Endothelial cell (in vitro differentiated cells): ENCODE data around the gene DNAI1. TPM values are rescaled to one million over a fixed set of nuclear protein-coding genes. Genes with fewer than 3 reads are reported as not detected.

ENCODE experiments used
- DNase-seq: peaks from one replicate; pipeline ENCODE4 v3.0.0; 2021; ENCODE audit warnings: low spot score
- H3K27ac Mint-ChIP-seq: one replicate; pipeline ENCODE4 v1.8.0; 2021; ENCODE audit warnings: mixed read lengths, inconsistent platforms; ENCODE audit not compliant: unreplicated experiment
- H3K27me3 Mint-ChIP-seq: one replicate; pipeline ENCODE4 v1.8.0; 2021; ENCODE audit warnings: mild to moderate bottlenecking, moderate library complexity, mixed read lengths, inconsistent platforms; ENCODE audit not compliant: unreplicated experiment
- H3K36me3 Mint-ChIP-seq: one replicate; pipeline ENCODE4 v1.8.0; 2021; ENCODE audit warnings: mild to moderate bottlenecking, low read depth, mixed read lengths, inconsistent platforms; ENCODE audit not compliant: unreplicated experiment
- H3K4me1 Mint-ChIP-seq: one replicate; pipeline ENCODE4 v1.8.0; 2021; ENCODE audit warnings: mild to moderate bottlenecking, mixed read lengths, inconsistent platforms; ENCODE audit not compliant: unreplicated experiment
- H3K4me3 Mint-ChIP-seq: one replicate; pipeline ENCODE4 v1.8.0; 2021; ENCODE audit warnings: mild to moderate bottlenecking, mixed read lengths, inconsistent platforms; ENCODE audit not compliant: unreplicated experiment
- H3K9me3 Mint-ChIP-seq: one replicate; pipeline ENCODE4 v1.8.0; 2021; ENCODE audit warnings: mixed read lengths, inconsistent platforms; ENCODE audit not compliant: unreplicated experiment
- total RNA-seq: library from RNA; stranded (reverse); fragmentation: NEBNext Ultra II Directional; extraction: Animal tissue kit (Norgen Biotek cat#: 25700); gene quantifications from one replicate; pipeline ENCODE4 v1.2.1, GENCODE V29; 2021; ENCODE audit not compliant: unreplicated experiment
- TF ChIP-seq, protein P1 (sequence below): fragments of 200-600 bp; sonication (generic); IDR thresholded peaks from one replicate; pipeline ENCODE4 v1.5.0; 2021; ENCODE audit warnings: antibody characterized with exemption; ENCODE audit not compliant: unreplicated experiment

The DNAI1 gene
- total RNA-seq, 1 donor from 2014 or later, result 0.74 TPM

DNA sequence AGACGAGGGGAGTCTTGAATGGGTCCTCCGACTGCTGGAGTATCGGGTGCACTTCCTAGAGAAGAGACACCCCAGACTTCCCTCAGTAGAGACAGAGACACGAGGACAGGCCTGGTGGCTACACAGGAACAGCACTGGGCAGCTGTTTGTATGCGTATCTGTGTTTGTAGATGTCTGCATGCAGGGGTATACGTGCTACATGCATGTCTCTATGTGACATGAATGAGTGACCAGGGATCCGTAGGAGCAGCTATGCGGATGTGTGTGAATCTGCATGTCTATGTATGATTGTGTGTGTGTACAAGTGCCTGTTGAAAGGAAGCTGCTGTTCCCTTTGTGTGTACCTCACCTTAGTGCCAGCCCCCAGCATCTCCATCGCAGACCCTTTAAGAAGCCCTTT, 99.8 kb downstream of the DNAI1 start:
- Mint-ChIP-seq H3K4me3 (no peak overlapping the region), H3K27ac (no peak overlapping the region), H3K9me3 (no peaks in the 10 kb centered on the region), H3K27me3 (peaks cover 15% of the 10 kb centered on the region), H3K4me1 (peaks cover 22% of the 10 kb centered on the region), H3K36me3 (no peaks in the 10 kb centered on the region)
- TF ChIP-seq, protein P1, sequence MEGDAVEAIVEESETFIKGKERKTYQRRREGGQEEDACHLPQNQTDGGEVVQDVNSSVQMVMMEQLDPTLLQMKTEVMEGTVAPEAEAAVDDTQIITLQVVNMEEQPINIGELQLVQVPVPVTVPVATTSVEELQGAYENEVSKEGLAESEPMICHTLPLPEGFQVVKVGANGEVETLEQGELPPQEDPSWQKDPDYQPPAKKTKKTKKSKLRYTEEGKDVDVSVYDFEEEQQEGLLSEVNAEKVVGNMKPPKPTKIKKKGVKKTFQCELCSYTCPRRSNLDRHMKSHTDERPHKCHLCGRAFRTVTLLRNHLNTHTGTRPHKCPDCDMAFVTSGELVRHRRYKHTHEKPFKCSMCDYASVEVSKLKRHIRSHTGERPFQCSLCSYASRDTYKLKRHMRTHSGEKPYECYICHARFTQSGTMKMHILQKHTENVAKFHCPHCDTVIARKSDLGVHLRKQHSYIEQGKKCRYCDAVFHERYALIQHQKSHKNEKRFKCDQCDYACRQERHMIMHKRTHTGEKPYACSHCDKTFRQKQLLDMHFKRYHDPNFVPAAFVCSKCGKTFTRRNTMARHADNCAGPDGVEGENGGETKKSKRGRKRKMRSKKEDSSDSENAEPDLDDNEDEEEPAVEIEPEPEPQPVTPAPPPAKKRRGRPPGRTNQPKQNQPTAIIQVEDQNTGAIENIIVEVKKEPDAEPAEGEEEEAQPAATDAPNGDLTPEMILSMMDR, result no peak
- no peak for DNase-seq

DNA sequence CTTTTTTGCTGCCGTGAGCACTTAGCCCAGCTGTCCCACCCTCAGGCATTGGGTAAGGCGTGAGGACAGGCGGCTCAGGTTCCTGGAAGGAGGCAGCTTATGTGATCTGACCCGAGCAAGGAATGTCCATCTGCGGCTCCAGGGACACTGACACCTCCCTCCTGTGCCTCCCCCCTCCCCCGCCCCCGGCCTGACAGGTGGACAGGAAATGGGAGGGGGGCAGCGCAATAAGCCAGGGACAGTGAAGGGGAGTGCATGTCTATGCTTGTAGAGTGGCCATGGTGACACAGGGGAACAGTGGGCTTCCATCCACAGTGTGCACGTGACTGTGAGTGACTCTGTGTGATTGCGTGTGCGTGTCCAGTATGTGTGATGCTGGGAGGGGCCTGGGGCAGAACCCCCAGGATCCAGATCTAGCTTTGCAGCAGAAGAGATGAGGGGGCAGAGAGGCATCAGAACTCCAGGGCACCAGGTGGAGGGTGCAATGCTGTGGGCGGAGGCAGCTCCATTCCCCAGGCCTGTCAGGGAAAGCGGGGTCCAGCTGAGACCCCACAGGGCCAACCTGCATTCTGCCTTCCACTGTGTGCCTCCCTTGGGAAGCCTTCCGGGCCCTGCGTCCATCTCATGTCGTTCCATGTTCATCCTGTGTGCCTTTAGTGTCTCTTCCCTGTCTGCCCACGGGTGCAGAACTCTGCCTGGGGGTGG, 100.5 kb downstream of the DNAI1 start:
- no peaks in the 10 kb centered on the region for H3K36me3 Mint-ChIP-seq
- no peaks in the 10 kb centered on the region for H3K9me3 Mint-ChIP-seq
- H3K27me3 Mint-ChIP-seq, result peaks cover 17% of the 10 kb centered on the region
- no peak for DNase-seq
- TF ChIP-seq, protein P1, result no peak
- H3K4me1 Mint-ChIP-seq, result peaks cover 25% of the 10 kb centered on the region
- no peak overlapping the region for H3K4me3 Mint-ChIP-seq
- no peak overlapping the region for H3K27ac Mint-ChIP-seq

DNA sequence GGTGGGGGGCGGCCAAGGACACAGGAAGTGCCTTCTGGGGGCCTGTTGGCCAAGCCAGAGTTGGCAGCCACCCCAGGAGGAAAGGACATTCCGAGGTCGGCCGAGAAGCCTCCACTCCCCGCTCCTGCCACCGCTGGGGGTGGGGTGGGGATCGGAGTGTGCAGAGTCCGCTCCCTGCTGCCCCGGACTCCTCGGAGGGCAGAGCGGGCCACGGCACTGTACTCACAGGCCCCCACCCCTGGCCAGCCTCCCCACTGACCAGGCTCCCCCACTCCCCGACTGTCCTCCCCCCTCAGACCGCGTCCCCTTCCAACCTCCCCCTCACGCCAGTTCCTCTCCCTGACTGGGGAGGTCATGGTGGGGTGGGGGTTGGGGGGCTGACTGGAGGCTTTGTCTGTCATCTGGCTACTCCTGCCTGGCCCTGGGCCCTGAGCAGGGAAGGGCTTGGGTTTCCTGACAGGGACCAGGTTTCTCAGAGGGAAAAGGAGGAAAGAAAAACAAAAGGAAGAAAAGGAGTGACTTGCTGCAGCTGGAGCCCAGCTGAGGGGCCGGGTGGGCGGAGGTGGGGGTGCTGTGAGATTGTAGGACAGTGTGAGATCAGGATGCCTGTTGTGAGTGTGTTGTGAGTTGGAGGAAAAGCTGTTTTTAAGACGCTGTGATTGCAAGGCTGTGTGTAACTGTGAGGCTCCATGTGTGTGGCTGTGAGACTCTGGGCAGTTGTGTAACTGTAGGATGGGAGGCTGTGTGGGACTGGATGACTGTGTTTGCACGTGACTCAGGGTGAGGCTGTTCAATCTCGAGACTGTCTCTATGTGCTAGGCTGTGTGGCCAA, 101.2 kb downstream of the DNAI1 start:
- TF ChIP-seq, protein P1, result no peak
- Mint-ChIP-seq H3K27ac (no peak overlapping the region), H3K4me3 (peak overlapping the region; percentile 21), H3K4me1 (peaks cover 32% of the 10 kb centered on the region), H3K36me3 (no peaks in the 10 kb centered on the region), H3K9me3 (no peaks in the 10 kb centered on the region), H3K27me3 (peaks cover 21% of the 10 kb centered on the region)
- DNase-seq, result no peak

DNA sequence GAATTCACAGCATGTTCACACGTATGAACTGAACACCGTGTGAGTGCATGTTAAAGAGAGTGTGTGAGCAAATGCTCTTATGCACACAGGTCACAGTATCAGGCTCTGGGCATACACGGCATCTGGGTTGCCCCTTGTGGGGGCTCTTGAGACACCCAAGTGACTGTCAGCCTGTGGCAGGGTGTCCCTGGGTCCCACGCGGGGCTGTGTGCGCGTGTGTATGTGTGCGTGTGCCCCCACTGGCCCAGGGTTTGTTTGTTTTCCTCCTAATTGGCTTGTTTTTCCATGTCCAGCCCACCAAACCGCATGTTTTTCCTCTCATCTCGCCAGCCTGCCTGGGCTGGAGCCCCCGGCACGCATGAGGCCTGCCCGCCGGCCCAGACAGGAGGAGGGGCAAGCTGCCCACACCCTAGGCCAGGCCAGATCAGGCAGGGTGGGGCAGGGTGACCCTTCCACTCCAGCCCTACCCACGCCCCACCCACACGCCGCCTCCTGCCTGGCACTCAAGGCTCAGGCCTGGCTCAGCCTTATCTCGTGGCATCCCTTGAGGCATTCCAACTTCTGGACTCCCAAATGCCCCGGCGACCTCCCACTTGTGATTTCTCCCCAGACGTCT, 102.1 kb downstream of the DNAI1 start:
- DNase-seq, result no peak
- no peak overlapping the region for H3K4me3 Mint-ChIP-seq
- no peaks in the 10 kb centered on the region for H3K9me3 Mint-ChIP-seq
- H3K4me1 Mint-ChIP-seq, result peaks cover 40% of the 10 kb centered on the region
- TF ChIP-seq, protein P1, result no peak
- H3K27ac Mint-ChIP-seq, result no peak overlapping the region
- peaks cover 22% of the 10 kb centered on the region for H3K27me3 Mint-ChIP-seq
- H3K36me3 Mint-ChIP-seq, result no peaks in the 10 kb centered on the region
